HG03457 (cell line): ENCODE data around the gene MPZL3.
"Not testable (repeated sequence)": the region's sequence is repeated elsewhere in the genome, so short reads cannot be mapped to it uniquely, and the experiment has no call there.

Experiments used
- ATAC-seq: cut with Tn5 transposase; IDR thresholded peaks from one replicate; pipeline ENCODE4 v1.9.1; 2021; ENCODE audit warnings: moderate number of reproducible peaks; ENCODE audit not compliant: unreplicated experiment

The MPZL3 gene

GRCh38 chr11:118213781-118214180 is 38.4 kb downstream of the MPZL3 start:
- no peak for ATAC-seq

GRCh38 chr11:118213201-118213600 is 39.0 kb downstream of the MPZL3 start:
- ATAC-seq = no peak

- ATAC-seq = no peak
Observed at GRCh38 chr11:118212781-118213191, 39.4 kb downstream of the MPZL3 start.

- ATAC-seq = no peak
Observed at GRCh38 chr11:118212131-118212725, 39.9 kb downstream of the MPZL3 start.

GRCh38 chr11:118211006-118211405 is 41.2 kb downstream of the MPZL3 start:
- ATAC-seq = no peak

DNA sequence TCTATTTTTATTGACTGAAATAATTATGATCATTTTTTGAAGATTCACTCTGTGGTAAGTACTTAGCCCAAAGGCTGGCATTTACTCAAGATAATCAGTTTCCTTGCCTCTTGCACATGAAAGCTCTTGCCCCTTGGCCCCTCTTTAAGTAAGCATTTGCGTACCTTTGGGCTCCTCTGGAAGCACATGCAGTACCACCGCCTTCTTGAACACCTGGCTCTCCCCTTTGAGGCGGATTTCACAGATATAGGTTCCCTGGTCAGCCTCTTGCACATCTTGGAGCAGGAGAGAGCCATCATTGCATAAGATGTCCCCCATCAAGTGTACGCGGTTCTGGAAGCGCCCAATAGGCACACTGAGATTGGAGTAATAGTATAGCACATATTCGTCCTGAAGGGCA is 41.8 kb downstream of the MPZL3 start:
- ATAC-seq = no peak

DNA sequence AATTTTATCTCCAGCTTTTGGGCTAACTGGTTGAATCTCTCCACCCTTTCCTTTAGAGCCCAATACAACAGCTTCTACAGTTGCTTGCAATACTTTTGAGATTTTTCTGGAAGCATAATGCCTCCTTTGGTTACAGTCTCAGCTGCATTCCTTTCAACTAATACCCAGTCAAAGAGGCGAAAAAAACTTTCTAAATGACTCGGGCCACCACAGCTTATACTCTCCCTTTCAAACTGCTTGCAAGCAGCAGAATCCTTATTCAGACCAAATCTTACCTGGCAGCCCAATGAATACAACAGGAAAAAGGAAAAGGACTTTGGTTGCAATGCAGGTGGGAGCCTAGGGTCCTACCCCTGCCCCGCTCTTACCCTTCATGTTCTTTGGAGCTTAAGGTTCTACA is 43.1 kb downstream of the MPZL3 start:
- no peak for ATAC-seq

DNA sequence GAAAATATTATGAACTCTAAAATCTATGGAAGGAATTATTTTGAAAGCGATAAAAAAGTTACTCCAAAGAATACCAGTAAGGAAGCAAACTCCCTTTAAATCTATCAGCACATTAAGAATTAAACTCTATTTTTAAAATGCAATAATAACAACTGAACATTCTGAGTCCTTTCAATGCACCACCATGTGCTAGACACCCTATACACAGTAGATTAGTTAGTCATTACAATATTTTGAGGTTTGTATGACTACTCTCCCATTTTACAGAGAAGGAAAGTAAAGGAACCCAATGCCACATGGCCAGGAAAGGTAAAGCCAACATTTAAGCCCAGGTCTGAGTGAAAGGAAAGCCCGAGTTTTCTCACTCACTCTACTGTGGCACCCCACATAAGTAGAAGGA is 45.1 kb downstream of the MPZL3 start:
- no peak for ATAC-seq

- no peak for ATAC-seq
Observed at GRCh38 chr11:118206391-118207031, 45.7 kb downstream of the MPZL3 start.

DNA sequence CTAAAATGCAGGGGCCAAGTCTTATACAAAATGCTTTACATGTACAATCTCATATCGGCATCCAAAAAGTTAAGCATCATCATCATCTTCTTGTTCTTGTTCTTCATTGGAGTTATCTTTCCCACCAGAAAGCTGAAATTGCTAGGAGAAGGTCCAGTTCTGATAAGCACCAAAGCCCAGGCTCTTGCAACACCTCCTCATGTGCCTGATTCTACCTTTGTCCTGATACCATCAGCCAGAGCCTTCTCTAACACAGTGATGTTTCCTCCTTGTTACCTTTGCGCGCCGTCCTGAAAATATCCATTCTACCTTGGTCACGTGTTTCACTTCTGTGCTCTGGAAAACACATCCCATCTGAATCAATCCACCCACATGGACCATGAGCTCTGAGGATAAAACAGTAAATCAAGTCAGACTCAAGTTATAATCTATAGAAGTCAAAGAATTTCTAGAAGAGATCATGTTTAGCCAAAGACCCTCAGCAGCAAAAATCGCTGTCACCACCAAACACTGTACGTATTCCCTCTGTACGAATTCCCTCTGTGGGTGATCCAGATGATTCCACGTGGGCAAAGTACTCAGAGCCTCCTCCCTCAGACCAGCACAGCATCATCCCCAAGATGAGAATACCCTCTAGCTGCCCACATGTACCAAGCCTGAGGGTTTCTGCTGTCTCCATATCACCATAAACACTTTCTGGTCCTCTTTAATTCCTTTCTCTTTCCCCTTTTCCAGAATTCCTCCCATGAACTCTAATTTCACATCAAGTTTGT is 46.4 kb downstream of the MPZL3 start:
- ATAC-seq = no peak

- no peak for ATAC-seq
Observed at GRCh38 chr11:118202599-118203422, 49.4 kb downstream of the MPZL3 start.

DNA sequence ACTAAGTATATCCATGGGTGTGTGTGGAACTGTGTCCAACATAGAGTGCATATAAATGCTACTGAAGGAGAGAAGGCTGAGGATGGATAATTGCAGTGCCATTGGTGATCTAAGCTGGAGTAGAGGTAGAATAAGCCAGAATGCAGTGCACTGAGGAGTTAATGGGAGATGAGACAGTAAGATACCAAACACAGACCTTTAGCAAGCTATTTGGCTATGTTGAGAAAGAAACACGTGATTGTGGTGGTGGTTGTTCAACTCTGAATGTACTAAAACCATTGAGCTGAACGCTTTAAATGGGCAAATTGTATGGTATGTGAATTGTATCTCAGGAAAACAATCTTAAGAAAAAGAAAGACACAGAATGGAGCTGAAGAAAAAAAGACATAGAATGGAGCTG is 50.2 kb downstream of the MPZL3 start:
- ATAC-seq = no peak

DNA sequence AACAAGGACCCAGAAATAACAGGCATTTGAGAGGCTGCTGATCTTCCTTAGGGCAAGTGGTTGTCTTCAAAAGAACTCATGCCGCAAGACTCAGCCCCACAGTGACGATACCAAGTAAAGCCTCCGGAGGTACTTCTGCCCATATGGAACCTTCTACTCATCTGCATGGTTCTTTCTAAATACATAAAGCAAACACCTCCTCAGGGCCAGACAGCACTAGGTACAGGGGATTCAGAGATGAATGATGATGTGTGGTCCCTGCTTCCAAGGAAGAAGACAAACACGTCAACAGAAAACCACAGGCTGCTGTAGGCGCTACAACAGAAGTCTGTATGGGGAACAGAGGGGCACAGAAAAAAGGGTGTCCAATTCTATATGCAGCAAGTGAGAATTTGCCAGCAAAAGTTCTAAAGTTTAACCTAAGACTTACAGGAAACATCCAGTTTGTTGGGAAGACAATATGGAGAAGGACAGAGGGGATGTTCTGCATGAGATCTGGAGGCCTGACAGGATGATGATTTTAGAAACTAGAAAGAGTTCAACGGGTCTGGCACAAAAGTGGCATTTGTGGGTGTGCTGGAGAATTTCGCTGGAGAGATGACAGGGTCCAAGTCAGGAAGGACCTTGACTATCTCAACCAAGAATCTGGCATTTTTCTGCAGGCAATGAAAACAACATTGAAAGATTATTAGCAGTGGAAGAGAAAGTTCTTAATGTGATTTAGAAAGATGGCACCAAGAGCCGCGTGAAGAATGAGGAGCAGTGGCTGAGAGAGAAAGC is 51.1 kb downstream of the MPZL3 start:
- ATAC-seq = no peak

- ATAC-seq = no peak
Observed at GRCh38 chr11:118200497-118200896, 51.7 kb downstream of the MPZL3 start.

GRCh38 chr11:118199135-118199534 is 53.0 kb downstream of the MPZL3 start:
- no peak for ATAC-seq

DNA sequence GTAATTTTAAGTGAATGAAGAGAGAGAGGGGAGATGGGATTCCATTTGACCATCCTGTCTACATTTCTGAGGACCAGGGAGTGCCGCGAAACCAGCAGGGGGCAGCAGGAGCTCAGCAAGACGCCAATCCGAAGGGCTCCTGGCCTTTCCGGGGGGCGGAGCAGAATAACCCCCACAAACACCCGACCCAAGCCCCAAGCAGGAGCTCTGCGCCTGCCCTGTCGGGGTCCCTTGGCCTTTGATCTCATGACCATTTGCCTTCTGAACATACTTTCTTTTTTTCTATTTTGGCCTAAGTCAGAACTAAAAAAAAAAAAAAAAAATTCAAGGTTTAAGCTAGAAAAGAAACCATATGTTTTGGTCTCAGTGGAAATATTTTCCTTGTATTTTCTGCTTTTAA is 53.8 kb downstream of the MPZL3 start:
- ATAC-seq = no peak

- no peak for ATAC-seq
Observed at GRCh38 chr11:118194835-118195627, 57.1 kb downstream of the MPZL3 start.

- no peak for ATAC-seq
Observed at GRCh38 chr11:118193910-118194566, 58.1 kb downstream of the MPZL3 start.

DNA sequence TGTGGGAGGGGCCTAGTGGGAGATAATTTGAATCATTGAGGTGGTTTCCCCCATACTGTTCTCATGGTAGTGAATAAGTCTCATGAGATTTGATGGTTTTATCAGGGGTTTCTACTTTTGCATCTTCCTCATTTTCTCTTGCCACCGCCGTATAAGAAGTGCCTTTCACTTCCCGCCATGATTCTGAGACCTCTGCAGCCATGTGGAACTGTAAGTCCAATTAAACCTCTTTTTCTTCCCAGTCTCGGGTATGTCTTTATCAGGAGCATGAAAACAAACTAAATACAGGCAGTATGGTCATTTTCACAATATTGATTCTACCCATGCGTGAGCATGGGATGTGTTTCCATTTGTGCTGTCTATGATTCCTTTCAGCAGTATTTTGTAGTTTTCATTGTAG is 59.3 kb downstream of the MPZL3 start:
- ATAC-seq = not testable (repeated sequence)
